Immature natural killer cell (primary cell): ENCODE measurements around the gene ATRN. TPM values are rescaled to one million over a fixed set of nuclear protein-coding genes. Genes with fewer than 3 reads are reported as not detected.

Experiments used
- DNase-seq, 3 donors: peaks; one replicate each; pipeline ENCODE4 v3.0.0; 2022; ENCODE audit warnings: mixed read lengths in 1 of 3
- H3K27ac Mint-ChIP-seq, 6 donors: one replicate each; pipeline ENCODE4 v1.8.0; 2020; ENCODE audit warnings: mixed read lengths in 6 of 6, mild to moderate bottlenecking in 5 of 6, inconsistent platforms in 4 of 6, moderate library complexity in 3 of 6
- H3K27me3 Mint-ChIP-seq, 3 donors: one replicate each; pipeline ENCODE4 v1.8.0; 2020 to 2021; ENCODE audit warnings: low read depth in 3 of 3, mild to moderate bottlenecking in 3 of 3, mixed read lengths in 3 of 3, moderate library complexity in 3 of 3, inconsistent platforms in 1 of 3
- H3K36me3 Mint-ChIP-seq, 3 donors: one replicate each; pipeline ENCODE4 v1.8.0; 2020; ENCODE audit warnings: mixed read lengths in 3 of 3, inconsistent platforms in 2 of 3, mild to moderate bottlenecking in 2 of 3
- H3K4me1 Mint-ChIP-seq, 2 donors: one replicate each; pipeline ENCODE4 v1.8.0; 2020; ENCODE audit warnings: inconsistent platforms in 2 of 2, mild to moderate bottlenecking in 2 of 2, mixed read lengths in 2 of 2, moderate library complexity in 1 of 2
- H3K4me3 Mint-ChIP-seq, 5 donors: one replicate each; pipeline ENCODE4 v1.8.0; 2020; ENCODE audit warnings: mild to moderate bottlenecking in 5 of 5, mixed read lengths in 5 of 5, inconsistent platforms in 3 of 5, moderate library complexity in 3 of 5
- H3K9me3 Mint-ChIP-seq, 6 donors: one replicate each; pipeline ENCODE4 v1.8.0; 2020; ENCODE audit warnings: mild to moderate bottlenecking in 6 of 6, mixed read lengths in 6 of 6, inconsistent platforms in 4 of 6, moderate library complexity in 3 of 6
- polyA plus RNA-seq, 3 donors: library from polyadenylated mRNA; unstranded; fragments of 300-500 nt; fragmentation: Illumina TruSeq; gene quantifications; one replicate each; pipeline ENCODE4 v1.2.3, GENCODE V29; 2021

The ATRN gene
- polyA plus RNA-seq, 3 donors from 2014 or later: 9.4 to 15.2 (median 9.7) TPM

- H3K27ac Mint-ChIP-seq: no peak overlapping the region
- no peak overlapping the region for H3K4me3 Mint-ChIP-seq
- no peaks in the 10 kb centered on the region for H3K4me1 Mint-ChIP-seq
- H3K9me3 Mint-ChIP-seq: no peaks in the 10 kb centered on the region
- peaks cover 31 to 69% (median 40%) of the 10 kb centered on the region in 3 donors for H3K36me3 Mint-ChIP-seq
- DNase-seq: no peak
- H3K27me3 Mint-ChIP-seq: peaks cover 0 to 5% (median 0%) of the 10 kb centered on the region in 3 donors
Measured at GRCh38 chr20:3645309-3646066, 174.7 kb downstream of the ATRN start.

- H3K4me1 Mint-ChIP-seq: no peaks in the 10 kb centered on the region
- peak overlapping the region in 1 of 6 donors; percentile 48 for H3K27ac Mint-ChIP-seq
- no peaks in the 10 kb centered on the region for H3K9me3 Mint-ChIP-seq
- no peak for DNase-seq
- H3K36me3 Mint-ChIP-seq: peaks cover 32 to 69% (median 34%) of the 10 kb centered on the region in 3 donors
- no peak overlapping the region for H3K4me3 Mint-ChIP-seq
- peaks cover 0 to 5% (median 0%) of the 10 kb centered on the region in 3 donors for H3K27me3 Mint-ChIP-seq
Measured at GRCh38 chr20:3646067-3646440, 175.2 kb downstream of the ATRN start.

- no peak overlapping the region for H3K4me3 Mint-ChIP-seq
- DNase-seq: no peak
- H3K4me1 Mint-ChIP-seq: peaks cover 0 to 2% of the 10 kb centered on the region in 2 donors
- peaks cover 0 to 5% (median 1%) of the 10 kb centered on the region in 3 donors for H3K27me3 Mint-ChIP-seq
- no peaks in the 10 kb centered on the region for H3K9me3 Mint-ChIP-seq
- H3K27ac Mint-ChIP-seq: no peak overlapping the region
- H3K36me3 Mint-ChIP-seq: peaks cover 31 to 67% (median 34%) of the 10 kb centered on the region in 3 donors
Measured at GRCh38 chr20:3646651-3647050, 175.8 kb downstream of the ATRN start.

- Mint-ChIP-seq H3K36me3 (peaks cover 28 to 59% (median 29%) of the 10 kb centered on the region in 3 donors), H3K9me3 (no peaks in the 10 kb centered on the region), H3K4me1 (peaks cover 5% of the 10 kb centered on the region in 2 donors), H3K27me3 (peaks cover 0 to 3% (median 2%) of the 10 kb centered on the region in 3 donors), H3K27ac (no peak overlapping the region), H3K4me3 (no peak overlapping the region)
- DNase-seq: no peak
Measured at GRCh38 chr20:3647473-3647872, 176.7 kb downstream of the ATRN start.

- Mint-ChIP-seq H3K36me3 (peaks cover 34 to 59% (median 35%) of the 10 kb centered on the region in 3 donors), H3K27me3 (peaks cover 0 to 3% (median 2%) of the 10 kb centered on the region in 3 donors), H3K27ac (no peak overlapping the region), H3K4me1 (peaks cover 13 to 15% of the 10 kb centered on the region in 2 donors), H3K9me3 (peaks cover 0 to 2% (median 0%) of the 10 kb centered on the region in 6 donors), H3K4me3 (no peak overlapping the region)
- no peak for DNase-seq
Measured at GRCh38 chr20:3648951-3649350, 178.1 kb downstream of the ATRN start.

- Mint-ChIP-seq H3K27ac (peak overlapping the region in 2 of 6 donors; percentile 15 to 55), H3K36me3 (peaks cover 21 to 48% (median 28%) of the 10 kb centered on the region in 3 donors), H3K4me1 (peaks cover 13 to 15% of the 10 kb centered on the region in 2 donors), H3K9me3 (peaks cover 0 to 2% (median 0%) of the 10 kb centered on the region in 6 donors), H3K27me3 (peaks cover 0 to 2% (median 2%) of the 10 kb centered on the region in 3 donors), H3K4me3 (no peak overlapping the region)
- no peak for DNase-seq
Measured at GRCh38 chr20:3651204-3651962, 180.6 kb downstream of the ATRN start.

- Mint-ChIP-seq H3K4me3 (no peak overlapping the region), H3K4me1 (peaks cover 13 to 15% of the 10 kb centered on the region in 2 donors), H3K27me3 (peaks cover 0 to 3% (median 2%) of the 10 kb centered on the region in 3 donors), H3K36me3 (peaks cover 21 to 40% (median 25%) of the 10 kb centered on the region in 3 donors), H3K9me3 (peaks cover 0 to 2% (median 0%) of the 10 kb centered on the region in 6 donors), H3K27ac (no peak overlapping the region)
- no peak for DNase-seq
Measured at GRCh38 chr20:3652221-3652620, 181.4 kb downstream of the ATRN start.

- peaks cover 13 to 15% of the 10 kb centered on the region in 2 donors for H3K4me1 Mint-ChIP-seq
- H3K36me3 Mint-ChIP-seq: peaks cover 16 to 36% (median 20%) of the 10 kb centered on the region in 3 donors
- no peak overlapping the region for H3K4me3 Mint-ChIP-seq
- peak overlapping the region in 1 of 6 donors; percentile 13 for H3K27ac Mint-ChIP-seq
- H3K9me3 Mint-ChIP-seq: peaks cover 0 to 2% (median 0%) of the 10 kb centered on the region in 6 donors
- no peak for DNase-seq
- peaks cover 0 to 10% (median 2%) of the 10 kb centered on the region in 3 donors for H3K27me3 Mint-ChIP-seq
Measured at GRCh38 chr20:3652676-3653596, 182.1 kb downstream of the ATRN start.

GRCh38 chr20:3653921-3654320, 183.1 kb downstream of the ATRN start:
- H3K27ac Mint-ChIP-seq: peak overlapping the region in 2 of 6 donors; percentile 18 to 43
- no peak for DNase-seq
- peaks cover 15% of the 10 kb centered on the region in 2 donors for H3K4me1 Mint-ChIP-seq
- peaks cover 0 to 12% (median 3%) of the 10 kb centered on the region in 3 donors for H3K27me3 Mint-ChIP-seq
- no peak overlapping the region for H3K4me3 Mint-ChIP-seq
- peaks cover 9 to 29% (median 15%) of the 10 kb centered on the region in 3 donors for H3K36me3 Mint-ChIP-seq
- peaks cover 0 to 2% (median 0%) of the 10 kb centered on the region in 6 donors for H3K9me3 Mint-ChIP-seq

GRCh38 chr20:3654326-3655130, 183.7 kb downstream of the ATRN start:
- Mint-ChIP-seq H3K36me3 (peaks cover 7 to 23% (median 15%) of the 10 kb centered on the region in 3 donors), H3K4me1 (peaks cover 15% of the 10 kb centered on the region in 2 donors), H3K27me3 (peaks cover 0 to 16% (median 7%) of the 10 kb centered on the region in 3 donors), H3K27ac (no peak overlapping the region), H3K9me3 (peaks cover 0 to 2% (median 0%) of the 10 kb centered on the region in 6 donors), H3K4me3 (no peak overlapping the region)
- DNase-seq: no peak

- no peak overlapping the region for H3K4me3 Mint-ChIP-seq
- H3K27me3 Mint-ChIP-seq: peaks cover 0 to 20% (median 9%) of the 10 kb centered on the region in 3 donors
- no peak overlapping the region for H3K27ac Mint-ChIP-seq
- DNase-seq: no peak
- peaks cover 7 to 21% (median 15%) of the 10 kb centered on the region in 3 donors for H3K36me3 Mint-ChIP-seq
- peaks cover 0 to 2% (median 0%) of the 10 kb centered on the region in 6 donors for H3K9me3 Mint-ChIP-seq
- H3K4me1 Mint-ChIP-seq: peaks cover 15% of the 10 kb centered on the region in 2 donors
Measured at GRCh38 chr20:3655131-3655405, 184.2 kb downstream of the ATRN start.

GRCh38 chr20:3658019-3658715, 187.3 kb downstream of the ATRN start:
- H3K4me3 Mint-ChIP-seq: no peak overlapping the region
- DNase-seq: no peak
- H3K4me1 Mint-ChIP-seq: peaks cover 5 to 6% of the 10 kb centered on the region in 2 donors
- no peak overlapping the region for H3K27ac Mint-ChIP-seq
- peaks cover 10 to 26% (median 11%) of the 10 kb centered on the region in 3 donors for H3K27me3 Mint-ChIP-seq
- peaks cover 7 to 13% (median 7%) of the 10 kb centered on the region in 3 donors for H3K36me3 Mint-ChIP-seq
- peaks cover 0 to 2% (median 0%) of the 10 kb centered on the region in 6 donors for H3K9me3 Mint-ChIP-seq
